Esophagus (tissue), 2 donors: ENCODE measurements around the gene FNDC11. TPM values are rescaled to one million over a fixed set of nuclear protein-coding genes. Genes with fewer than 3 reads are reported as not detected.

Source experiments
- H3K27ac ChIP-seq, 2 donors: one replicate each; pipeline ENCODE4 v1.5.1; 2013; ENCODE audit warnings: low read depth in 2 of 2, mild to moderate bottlenecking in 2 of 2, inconsistent platforms in 1 of 2, low read length in 1 of 2, moderate library complexity in 1 of 2
- H3K27me3 ChIP-seq, 2 donors: one replicate each; pipeline ENCODE4 v1.6.1; 2013; ENCODE audit warnings: low read length in 2 of 2, control low read depth in 1 of 2, mild to moderate bottlenecking in 1 of 2; ENCODE audit not compliant: insufficient read depth in 2 of 2, control insufficient read depth in 1 of 2
- H3K36me3 ChIP-seq, 2 donors: one replicate each; pipeline ENCODE4 v1.6.1; 2013; ENCODE audit warnings: low read length in 1 of 2; ENCODE audit not compliant: control insufficient read depth in 2 of 2, insufficient read depth in 2 of 2
- H3K4me1 ChIP-seq, 2 donors: one replicate each; pipeline ENCODE4 v1.6.1; 2013; ENCODE audit warnings: low read length in 1 of 2; ENCODE audit not compliant: control insufficient read depth in 2 of 2, insufficient read depth in 2 of 2
- H3K4me3 ChIP-seq, 2 donors: one replicate each; pipeline ENCODE4 v1.5.1; 2013; ENCODE audit warnings: low read length in 2 of 2, mild to moderate bottlenecking in 2 of 2, low read depth in 1 of 2, moderate library complexity in 1 of 2
- H3K9me3 ChIP-seq, 2 donors: one replicate each; pipeline ENCODE4 v1.6.1; 2013; ENCODE audit warnings: mild to moderate bottlenecking in 2 of 2, low read depth in 1 of 2, low read length in 1 of 2, moderate library complexity in 1 of 2; ENCODE audit not compliant: control insufficient read depth in 2 of 2, insufficient read depth in 1 of 2
- WGBS, 2 donors: extraction: QIAGEN DNeasy Blood & Tissue Kit; methylation state at CpG; one replicate each; pipeline ENCODE4 v1.1.7; 2013; 5-methylcytosine and 5-hydroxymethylcytosine counted together
- polyA plus RNA-seq, 2 donors: library from polyadenylated mRNA; stranded (reverse); fragments of 200-250 nt; gene quantifications; one replicate each; pipeline ENCODE4 v1.2.3, GENCODE V29; 2013
- donor health status: healthy with polysubstance abuse.
- donor health status: Bipolar disorder and iron deficiency.

The FNDC11 gene
- polyA plus RNA-seq, 2 donors, result 0.07 to 0.26 TPM

GRCh38 chr20:63586797-63587196, 32.8 kb downstream of the FNDC11 start:
- H3K4me1 ChIP-seq, result no peaks in the 10 kb centered on the region
- 89 to 90% methylated on average over 17 of the region's 17 CpGs for WGBS, 2 donors

GRCh38 chr20:63587256-63587655, 33.3 kb downstream of the FNDC11 start:
- no peak overlapping the region for H3K27ac ChIP-seq
- no peaks in the 10 kb centered on the region for H3K9me3 ChIP-seq
- H3K36me3 ChIP-seq, result peaks cover 8 to 36% of the 10 kb centered on the region in 2 donors
- H3K4me3 ChIP-seq, result no peak overlapping the region
- 92 to 93% methylated on average over 12 of the region's 12 CpGs for WGBS, 2 donors
- no peaks in the 10 kb centered on the region for H3K4me1 ChIP-seq
- H3K27me3 ChIP-seq, result no peaks in the 10 kb centered on the region

More at GRCh38 chr20:63586797-63587196, 32.8 kb downstream of the FNDC11 start:
- H3K27me3 ChIP-seq, result no peaks in the 10 kb centered on the region
- no peak overlapping the region for H3K27ac ChIP-seq
- H3K4me3 ChIP-seq, result no peak overlapping the region
- peaks cover 4 to 31% of the 10 kb centered on the region in 2 donors for H3K36me3 ChIP-seq
- no peaks in the 10 kb centered on the region for H3K9me3 ChIP-seq

GRCh38 chr20:63587776-63588591, 34.0 kb downstream of the FNDC11 start:
- Histone ChIP-seq H3K4me3 (no peak overlapping the region), H3K9me3 (no peaks in the 10 kb centered on the region), H3K36me3 (peaks cover 9 to 42% of the 10 kb centered on the region in 2 donors), H3K4me1 (no peaks in the 10 kb centered on the region), H3K27ac (no peak overlapping the region), H3K27me3 (no peaks in the 10 kb centered on the region)
- 67 to 69% methylated on average over 19 of the region's 19 CpGs for WGBS, 2 donors

- Histone ChIP-seq H3K27me3 (no peaks in the 10 kb centered on the region), H3K9me3 (no peaks in the 10 kb centered on the region), H3K4me1 (no peaks in the 10 kb centered on the region), H3K4me3 (no peak overlapping the region), H3K27ac (no peak overlapping the region), H3K36me3 (peaks cover 9 to 48% of the 10 kb centered on the region in 2 donors)
- WGBS, 2 donors, result 90% methylated on average over 11 of the region's 11 CpGs
These were observed 34.7 kb downstream of the FNDC11 start for GRCh38 chr20:63588641-63589041.

- WGBS, 2 donors, result 81 to 85% methylated on average over 38 of the region's 38 CpGs
- Histone ChIP-seq H3K9me3 (no peaks in the 10 kb centered on the region), H3K27me3 (no peaks in the 10 kb centered on the region), H3K36me3 (peaks cover 9 to 48% of the 10 kb centered on the region in 2 donors), H3K27ac (no peak overlapping the region), H3K4me3 (no peak overlapping the region), H3K4me1 (peaks cover 3% of the 10 kb centered on the region in 2 donors)
These were observed 35.6 kb downstream of the FNDC11 start for GRCh38 chr20:63589261-63590217.

GRCh38 chr20:63590218-63591146, 36.5 kb downstream of the FNDC11 start:
- WGBS, 2 donors, result 92 to 93% methylated on average over 50 to 52 of the region's 52 CpGs
- peaks cover 11 to 48% of the 10 kb centered on the region in 2 donors for H3K36me3 ChIP-seq
- H3K9me3 ChIP-seq, result no peaks in the 10 kb centered on the region
- no peak overlapping the region for H3K27ac ChIP-seq
- no peak overlapping the region for H3K4me3 ChIP-seq
- H3K27me3 ChIP-seq, result no peaks in the 10 kb centered on the region
- H3K4me1 ChIP-seq, result peaks cover 3% of the 10 kb centered on the region in 2 donors

- no peaks in the 10 kb centered on the region for H3K9me3 ChIP-seq
- WGBS, 2 donors, result 94 to 95% methylated on average over 4 of the region's 4 CpGs
- no peaks in the 10 kb centered on the region for H3K27me3 ChIP-seq
- H3K4me1 ChIP-seq, result peaks cover 3% of the 10 kb centered on the region in 2 donors
- H3K27ac ChIP-seq, result no peak overlapping the region
- H3K4me3 ChIP-seq, result no peak overlapping the region
- H3K36me3 ChIP-seq, result peaks cover 12 to 54% of the 10 kb centered on the region in 2 donors
These were observed 37.2 kb downstream of the FNDC11 start for GRCh38 chr20:63591147-63591533.

- peaks cover 12 to 54% of the 10 kb centered on the region in 2 donors for H3K36me3 ChIP-seq
- no peaks in the 10 kb centered on the region for H3K9me3 ChIP-seq
- H3K27ac ChIP-seq, result no peak overlapping the region
- H3K27me3 ChIP-seq, result no peaks in the 10 kb centered on the region
- H3K4me1 ChIP-seq, result peaks cover 3% of the 10 kb centered on the region in 2 donors
- H3K4me3 ChIP-seq, result no peak overlapping the region
- 95 to 98% methylated on average over 28 of the region's 28 CpGs for WGBS, 2 donors
These were observed 37.9 kb downstream of the FNDC11 start for GRCh38 chr20:63591786-63592355.
